Cardiac fibroblast (primary cell): ENCODE results near the gene NLRX1.
"Not testable (repeated sequence)": the region's sequence is repeated elsewhere in the genome, so short reads cannot be mapped to it uniquely, and the experiment has no call there.

Source experiments
- DNase-seq, 2 donors: peaks; one replicate each; pipeline versions ENCODE4 v3.0.0 to v3.0.0-alpha.2; 2010; ENCODE audit warnings: low read depth in 2 of 2
- H3K4me3 ChIP-seq, 2 donors: replicated peaks in 1 of 2; 1 replicate in 1 of 2; 2 replicates in 1 of 2; pipeline ENCODE4 v1.5.1; 2011; ENCODE audit warnings: low read depth in 2 of 2, low read length in 2 of 2, mild to moderate bottlenecking in 2 of 2, moderate library complexity in 1 of 2
- CTCF ChIP-seq: IDR thresholded peaks from one replicate; pipeline ENCODE4 v1.5.1; 2011; ENCODE audit warnings: low read depth, mild to moderate bottlenecking, low read length, inconsistent platforms

Gene NLRX1

GRCh38 chr11:119178166-119178680, 9.7 kb downstream of the NLRX1 start:
- peak in 1 of 2 donors; percentile 10 for DNase-seq
- H3K4me3 ChIP-seq, result no peak overlapping the region
- TF ChIP-seq CTCF, result no peak

GRCh38 chr11:119179342-119179741, 10.8 kb downstream of the NLRX1 start:
- no peak overlapping the region for H3K4me3 ChIP-seq
- no peak for TF ChIP-seq CTCF
- no peak for DNase-seq

GRCh38 chr11:119179983-119180382, 11.5 kb downstream of the NLRX1 start:
- TF ChIP-seq CTCF, result no peak
- no peak overlapping the region for H3K4me3 ChIP-seq
- no peak for DNase-seq

GRCh38 chr11:119180729-119181676, 12.5 kb downstream of the NLRX1 start:
- H3K4me3 ChIP-seq, result no peak overlapping the region
- TF ChIP-seq CTCF, result no peak
- DNase-seq, result no peak

- TF ChIP-seq CTCF, result no peak
- no peak for DNase-seq
- H3K4me3 ChIP-seq, result no peak overlapping the region
Measured at GRCh38 chr11:119181677-119182412, 13.3 kb downstream of the NLRX1 start.

- not testable (repeated sequence) for H3K4me3 ChIP-seq, DNase-seq
Measured at GRCh38 chr11:119184399-119184798, 15.9 kb downstream of the NLRX1 start.
